ENCODE data around the gene TMEM225. TPM values are rescaled to one million over a fixed set of nuclear protein-coding genes. Genes with fewer than 3 reads are reported as not detected.

The TMEM225 gene
- total and polyA plus RNA-seq, 10 of the 15 experiments (the other 5 are each of a cell fraction or from before 2014, with no cell fraction given), result not detected

GRCh38 chr11:123901867-123902266 lies 16.4 kb upstream of the TMEM225 start, which contains the start of gene OR8D4:
OR8D4 (plus strand) TSS chr11:123902167; CDS start chr11:123906432, 4,265 bp downstream.
- intact Hi-C loops (cut with micrococcal nuclease; ENCODE audit: unreplicated experiment) (no loop called here), in situ Hi-C loops (cut with MboI) (no loop called here)
- CTCF ChIA-PET, result no interaction called here
- Histone ChIP-seq H3K4me1 (ENCODE audit: control insufficient read depth, insufficient read depth, low read length) (peaks cover 6% of the 10 kb centered on the region; the same call in 1 of the 2 replicates), H3K9ac (ENCODE audit: control insufficient read depth, insufficient read depth, low read length) (no peak within 1 kb of the TSS), H2AFZ (ENCODE audit: control insufficient read depth, low read depth, low read length) (no peak within 1 kb of the TSS), H3K36me3 (ENCODE audit: control insufficient read depth in 2 of 2, insufficient read depth in 2 of 2, low read length in 1 of 2) (no peaks in the 10 kb centered on the region), H3K9me3 (replicated peaks; ENCODE audit: control insufficient read depth, insufficient read depth, low read length) (no peaks in the 10 kb centered on the region), H3K79me2 (ENCODE audit: control insufficient read depth, insufficient read depth, low read length) (no peaks in the 10 kb centered on the region), H3K27ac (ENCODE audit: control insufficient read depth, insufficient read depth) (no peak within 1 kb of the TSS), H3K27me3 (replicated peaks in 1 of 2; ENCODE audit: control insufficient read depth in 2 of 2, insufficient read depth in 2 of 2, low read length in 1 of 2) (no peaks in the 10 kb centered on the region; a peak in 1 of 4 replicates), H4K20me1 (ENCODE audit: control insufficient read depth, insufficient read depth) (no peaks in the 10 kb centered on the region), H3K4me2 (ENCODE audit: control insufficient read depth, insufficient read depth) (no peak within 1 kb of the TSS), H3K4me3 (no peak within 1 kb of the TSS)
- ATAC-seq (no peak), FAIRE-seq (no peak), DNase-seq (ENCODE audit: low read depth, low spot score) (no peak)
- RAD21 ChIA-PET (ENCODE audit: unreplicated experiment), result no interaction called here
- SMC1A ChIA-PET (ENCODE audit: uncharacterized antibody, unreplicated experiment), result no interaction called here
- BruUV-seq (replicated peaks), result no TSS peak
- TF ChIP-seq TAF1 (IDR thresholded peaks at IDR 0.05; ENCODE audit: borderline replicate concordance, low read depth, low read length), result no peak
- no peak for TF ChIP-seq CREM (IDR thresholded peaks at IDR 0.05; ENCODE audit: low read depth)
- POLR2A ChIA-PET, result no interaction called here
- WGBS (ENCODE audit: insufficient coverage, insufficient replicate concordance, low lambda C conversion rate, missing lambda C conversion rate), result 15% methylated on average over 1 of the region's 1 CpG

DNA sequence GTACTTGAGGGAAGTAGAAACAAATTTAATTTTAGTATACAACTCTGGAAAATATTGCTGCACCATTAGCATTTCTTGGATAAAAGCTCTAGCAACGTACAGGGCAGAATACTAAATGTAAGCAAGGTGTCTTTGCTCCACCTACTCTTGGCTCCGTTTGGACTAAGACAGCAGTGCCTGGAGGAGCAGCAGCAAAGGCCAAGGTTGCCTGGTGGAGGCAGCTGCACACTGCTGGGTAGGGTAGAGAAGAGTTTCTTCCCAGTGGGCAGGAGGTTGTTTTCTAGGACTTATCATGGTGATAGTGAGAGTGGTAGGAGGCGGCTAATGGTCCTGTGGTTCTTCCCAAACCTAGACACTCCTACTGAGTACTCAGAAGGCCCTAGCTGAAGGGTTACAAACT lies 14.3 kb upstream of the TMEM225 start:
- Histone ChIP-seq H3K79me2 (ENCODE audit: control insufficient read depth, insufficient read depth, low read length) (no peaks in the 10 kb centered on the region), H3K9me3 (replicated peaks; ENCODE audit: control insufficient read depth, insufficient read depth, low read length) (no peaks in the 10 kb centered on the region), H4K20me1 (ENCODE audit: control insufficient read depth, insufficient read depth) (no peaks in the 10 kb centered on the region), H3K4me3 (no peak overlapping the region), H3K4me1 (ENCODE audit: control insufficient read depth, insufficient read depth, low read length) (peaks cover 6% of the 10 kb centered on the region; the same call in 1 of the 2 replicates), H2AFZ (ENCODE audit: control insufficient read depth, low read depth, low read length) (no peak overlapping the region), H3K36me3 (ENCODE audit: control insufficient read depth in 2 of 2, insufficient read depth in 2 of 2, low read length in 1 of 2) (no peaks in the 10 kb centered on the region), H3K4me2 (ENCODE audit: control insufficient read depth, insufficient read depth) (no peak overlapping the region), H3K27ac (ENCODE audit: control insufficient read depth, insufficient read depth) (no peak overlapping the region), H3K27me3 (replicated peaks in 1 of 2; ENCODE audit: control insufficient read depth in 2 of 2, insufficient read depth in 2 of 2, low read length in 1 of 2) (no peaks in the 10 kb centered on the region), H3K9ac (ENCODE audit: control insufficient read depth, insufficient read depth, low read length) (no peak overlapping the region)
- CTCF ChIA-PET, result no interaction called here
- POLR2A ChIA-PET, result no interaction called here
- intact Hi-C loops (cut with micrococcal nuclease; ENCODE audit: unreplicated experiment), result no loop called here
- no peak for DNase-seq (ENCODE audit: low read depth, low spot score)
- in situ Hi-C loops (cut with MboI), result no loop called here
- no peak for ATAC-seq
- TF ChIP-seq IRF5 (IDR thresholded peaks at IDR 0.05; ENCODE audit: borderline replicate concordance), result no peak
- TF ChIP-seq MXI1 (IDR thresholded peaks at IDR 0.05; ENCODE audit: low read depth, low read length), result no peak
- RAD21 ChIA-PET (ENCODE audit: unreplicated experiment), result no interaction called here
- BruUV-seq (replicated peaks), result no TSS peak
- FAIRE-seq, result no peak
- SMC1A ChIA-PET (ENCODE audit: uncharacterized antibody, unreplicated experiment), result interaction anchor here (0.5 kb wide), 1 partner anchor 8 kb away, joined by 3 read pairs; no protein-coding TSS in a partner anchor
- 40% methylated on average over 3 of the region's 3 CpGs for WGBS (ENCODE audit: insufficient coverage, insufficient replicate concordance, low lambda C conversion rate, missing lambda C conversion rate)

All from GM12878 (cell line).